Calu3 (cell line): Measurements from ENCODE around the gene PIK3R1. TPM values are rescaled to one million over a fixed set of nuclear protein-coding genes. Genes with fewer than 3 reads are reported as not detected.
A peak's percentile ranks its signal among the peaks of the same experiment; 100 is the strongest.

Experiments used
- BruUV-seq: library from RNA; stranded (reverse); fragments of 400-500 nt; replicated peaks from 2 replicates; lab custom pipeline; 2021; lab: Mats Ljungman, UMichigan
- CTCF ChIA-PET: fragments of 300-600 bp; sonication (Branson Sonifier 250); formaldehyde crosslinking; loops from one replicate; lab custom pipeline; 2022; ENCODE audit warnings: antibody characterized with exemption; lab: Charles Lee
- DNase-seq: peaks from one replicate; pipeline ENCODE4 v3.0.0; 2022
- H3K27ac Mint-ChIP-seq: one replicate; pipeline ENCODE4 v1.8.0; 2022; ENCODE audit warnings: mixed read lengths; ENCODE audit not compliant: unreplicated experiment
- H3K27me3 Mint-ChIP-seq: one replicate; pipeline ENCODE4 v1.8.0; 2022; ENCODE audit warnings: mixed read lengths; ENCODE audit not compliant: unreplicated experiment
- H3K36me3 Mint-ChIP-seq: one replicate; pipeline ENCODE4 v1.8.0; 2022; ENCODE audit warnings: mild to moderate bottlenecking, moderate library complexity, mixed read lengths; ENCODE audit not compliant: insufficient read depth, unreplicated experiment
- H3K4me1 Mint-ChIP-seq: one replicate; pipeline ENCODE4 v1.8.0; 2022; ENCODE audit warnings: mild to moderate bottlenecking, low read depth, mixed read lengths; ENCODE audit not compliant: unreplicated experiment
- H3K4me3 Mint-ChIP-seq: one replicate; pipeline ENCODE4 v1.8.0; 2022; ENCODE audit warnings: mild to moderate bottlenecking, low read depth, moderate library complexity, mixed read lengths; ENCODE audit not compliant: unreplicated experiment
- H3K9me3 Mint-ChIP-seq: one replicate; pipeline ENCODE4 v1.8.0; 2022; ENCODE audit warnings: low read depth, mixed read lengths; ENCODE audit not compliant: unreplicated experiment
- CTCF ChIP-seq: fragments of 200-600 bp; IDR thresholded peaks from one replicate; pipeline ENCODE4 v1.8.0; 2022; ENCODE audit warnings: antibody characterized with exemption; ENCODE audit not compliant: unreplicated experiment
- intact Hi-C: fragments of 100-400 bp; cut with micrococcal nuclease; formaldehyde crosslinking; loops from one replicate; pipeline ENCODE4 v1.10.0; 2022; ENCODE audit not compliant: unreplicated experiment
- total RNA-seq: library from RNA; stranded (reverse); gene quantifications from 2 replicates; pipeline ENCODE4 v1.2.3, GENCODE V29; 2022

PIK3R1 gene
- total RNA-seq, 1 experiment from 2014 or later: 74.8 TPM

- BruUV-seq: no TSS peak
- Mint-ChIP-seq H3K36me3 (peaks cover 4% of the 10 kb centered on the region), H3K4me1 (peaks cover 59% of the 10 kb centered on the region), H3K4me3 (no peak overlapping the region), H3K27ac (no peak overlapping the region), H3K9me3 (no peaks in the 10 kb centered on the region), H3K27me3 (no peaks in the 10 kb centered on the region)
- intact Hi-C loops: no loop called here
- no peak for TF ChIP-seq CTCF
- DNase-seq: no peak
- CTCF ChIA-PET: interaction anchor here (1.6 kb wide), 1 partner anchor 16 kb away, joined by 3 read pairs; no protein-coding TSS in a partner anchor
These were observed 34.0 kb downstream of the PIK3R1 start for GRCh38 chr5:68249520-68249919.

- Mint-ChIP-seq H3K27ac (peak overlapping the region; percentile 52), H3K4me1 (peaks cover 62% of the 10 kb centered on the region), H3K36me3 (peaks cover 11% of the 10 kb centered on the region), H3K27me3 (no peaks in the 10 kb centered on the region), H3K4me3 (no peak overlapping the region), H3K9me3 (no peaks in the 10 kb centered on the region)
- TF ChIP-seq CTCF: no peak
- intact Hi-C loops: loop anchor here (5.0 to 10.0 kb wide), 4 partner anchors 436 to 933 kb away; no protein-coding TSS in a partner anchor
- CTCF ChIA-PET: interaction anchor here (1.6 kb wide), 1 partner anchor 15 kb away, joined by 3 read pairs; no protein-coding TSS in a partner anchor
- no TSS peak for BruUV-seq
- DNase-seq: no peak
These were observed 35.2 kb downstream of the PIK3R1 start for GRCh38 chr5:68250661-68251298.

- TF ChIP-seq CTCF: no peak
- BruUV-seq: no TSS peak
- H3K27me3 Mint-ChIP-seq: no peaks in the 10 kb centered on the region
- intact Hi-C loops: loop anchor here (5.0 to 10.0 kb wide), 4 partner anchors 437 to 934 kb away; no protein-coding TSS in a partner anchor
- no peaks in the 10 kb centered on the region for H3K9me3 Mint-ChIP-seq
- peaks cover 62% of the 10 kb centered on the region for H3K4me1 Mint-ChIP-seq
- peak overlapping the region; percentile 0 for H3K4me3 Mint-ChIP-seq
- no peak for DNase-seq
- CTCF ChIA-PET: no interaction called here
- H3K27ac Mint-ChIP-seq: peak overlapping the region; percentile 44
- peaks cover 14% of the 10 kb centered on the region for H3K36me3 Mint-ChIP-seq
These were observed 35.8 kb downstream of the PIK3R1 start for GRCh38 chr5:68251386-68251785.

- Mint-ChIP-seq H3K27me3 (no peaks in the 10 kb centered on the region), H3K4me3 (peak overlapping the region; percentile 0), H3K4me1 (peaks cover 62% of the 10 kb centered on the region), H3K9me3 (no peaks in the 10 kb centered on the region), H3K27ac (peak overlapping the region; percentile 44), H3K36me3 (peaks cover 17% of the 10 kb centered on the region)
- DNase-seq: no peak
- BruUV-seq: no TSS peak
- CTCF ChIA-PET: interaction anchor here (1.0 to 2.2 kb wide), 5 partner anchors 20 to 1045 kb away, joined by 3 to 13 read pairs (median 4); no protein-coding TSS in a partner anchor
- TF ChIP-seq CTCF: no peak
- intact Hi-C loops: loop anchor here (1.0 to 10.0 kb wide), 5 partner anchors 437 to 1006 kb away; no protein-coding TSS in a partner anchor
These were observed 36.4 kb downstream of the PIK3R1 start for GRCh38 chr5:68251804-68252522.
